ENCODE results near the gene SREBF1.
A peak's percentile ranks its signal among the peaks of the same experiment; 100 is the strongest.

The SREBF1 gene

GRCh38 chr17:17859909-17860765 is 23.4 kb upstream of the SREBF1 start:
- peak; percentile 46 to 55 for DNase-seq (ENCODE audit: low read depth in 2 of 2)

- DNase-seq (ENCODE audit: low read depth in 2 of 2) = no peak
Measured at GRCh38 chr17:17857496-17857895, 20.7 kb upstream of the SREBF1 start.

GRCh38 chr17:17856386-17856785 is 19.6 kb upstream of the SREBF1 start:
- no peak for DNase-seq (ENCODE audit: low read depth in 2 of 2)

- no peak for DNase-seq (ENCODE audit: low read depth in 2 of 2)
Measured at GRCh38 chr17:17855976-17856375, 19.2 kb upstream of the SREBF1 start.

GRCh38 chr17:17853811-17854447 is 17.1 kb upstream of the SREBF1 start:
- DNase-seq (ENCODE audit: low read depth in 2 of 2) = no peak

GRCh38 chr17:17852930-17853329 is 16.1 kb upstream of the SREBF1 start:
- no peak for DNase-seq (ENCODE audit: low read depth in 2 of 2)

GRCh38 chr17:17851103-17852002 is 14.6 kb upstream of the SREBF1 start:
- DNase-seq (ENCODE audit: low read depth in 2 of 2) = no peak

- no peak for DNase-seq (ENCODE audit: low read depth in 2 of 2)
Measured at GRCh38 chr17:17849845-17850373, 13.1 kb upstream of the SREBF1 start.

- DNase-seq (ENCODE audit: low read depth in 2 of 2) = peak; percentile 66
Measured at GRCh38 chr17:17849147-17849820, 12.5 kb upstream of the SREBF1 start.

- DNase-seq (ENCODE audit: low read depth in 2 of 2) = no peak
Measured at GRCh38 chr17:17848311-17849082, 11.7 kb upstream of the SREBF1 start.

- no peak for DNase-seq (ENCODE audit: low read depth in 2 of 2)
Measured at GRCh38 chr17:17847726-17848125, 10.9 kb upstream of the SREBF1 start.

GRCh38 chr17:17847118-17847689 is 10.4 kb upstream of the SREBF1 start:
- no peak for DNase-seq (ENCODE audit: low read depth in 2 of 2)

- no peak for DNase-seq (ENCODE audit: low read depth in 2 of 2)
Measured at GRCh38 chr17:17846645-17847044, 9.9 kb upstream of the SREBF1 start.

- DNase-seq (ENCODE audit: low read depth in 2 of 2) = no peak
Measured at GRCh38 chr17:17846003-17846402, 9.2 kb upstream of the SREBF1 start.

- no peak for DNase-seq (ENCODE audit: low read depth in 2 of 2)
Measured at GRCh38 chr17:17845046-17845775, 8.4 kb upstream of the SREBF1 start.

GRCh38 chr17:17844500-17844899 is 7.7 kb upstream of the SREBF1 start:
- no peak for DNase-seq (ENCODE audit: low read depth in 2 of 2)

GRCh38 chr17:17844079-17844478 is 7.3 kb upstream of the SREBF1 start:
- no peak for DNase-seq (ENCODE audit: low read depth in 2 of 2)

GRCh38 chr17:17843096-17843495 is 6.3 kb upstream of the SREBF1 start:
- DNase-seq (ENCODE audit: low read depth in 2 of 2) = no peak

GRCh38 chr17:17842111-17842876 is 5.5 kb upstream of the SREBF1 start:
- no peak for DNase-seq (ENCODE audit: low read depth in 2 of 2)
